ENCODE data around the gene DOK4.
A peak's percentile ranks its signal among the peaks of the same experiment; 100 is the strongest.

The DOK4 gene

GRCh38 chr16:57498031-57498430 is 11.7 kb upstream of the DOK4 start:
- Histone ChIP-seq H3K36me3 (ENCODE audit: control insufficient read depth, insufficient read depth, low read length) (no peaks in the 10 kb centered on the region), H3K4me1 (ENCODE audit: control insufficient read depth, insufficient read depth, low read length) (no peaks in the 10 kb centered on the region), H3K9ac (ENCODE audit: low read depth, low read length) (no peak overlapping the region), H3K4me3 (ENCODE audit: low read depth, low read length) (no peak overlapping the region), H3K27ac (ENCODE audit: low read depth, low read length) (no peak overlapping the region), H3K27me3 (ENCODE audit: control insufficient read depth, insufficient read depth, low read length) (no peaks in the 10 kb centered on the region), H3K9me3 (ENCODE audit: control insufficient read depth, insufficient read depth, low read length) (no peaks in the 10 kb centered on the region)

DNA sequence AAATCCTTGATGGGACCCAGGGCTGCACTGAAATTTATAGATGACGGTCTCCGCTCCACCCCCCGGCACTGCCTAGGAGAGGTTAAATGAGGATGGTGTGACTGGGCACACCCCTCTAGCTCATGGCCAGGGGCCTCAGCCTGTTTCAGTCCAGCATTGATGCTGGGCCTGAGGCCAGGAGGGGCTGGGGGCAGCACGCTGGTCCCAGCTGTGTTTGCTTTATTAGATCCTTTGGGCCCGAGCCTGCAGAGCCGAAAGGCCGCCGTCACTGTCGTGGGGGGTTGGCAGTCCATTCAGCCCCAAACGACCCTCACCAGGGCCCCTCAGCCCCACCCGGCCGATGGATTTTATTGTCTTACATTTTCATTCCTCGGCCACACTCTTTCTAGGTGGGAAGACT is 10.8 kb upstream of the DOK4 start:
- H3K36me3 ChIP-seq (ENCODE audit: control insufficient read depth, insufficient read depth, low read length), result no peaks in the 10 kb centered on the region
- no peaks in the 10 kb centered on the region for H3K27me3 ChIP-seq (ENCODE audit: control insufficient read depth, insufficient read depth, low read length)
- H3K9ac ChIP-seq (ENCODE audit: low read depth, low read length), result no peak overlapping the region
- H3K4me3 ChIP-seq (ENCODE audit: low read depth, low read length), result no peak overlapping the region
- H3K27ac ChIP-seq (ENCODE audit: low read depth, low read length), result no peak overlapping the region
- no peaks in the 10 kb centered on the region for H3K9me3 ChIP-seq (ENCODE audit: control insufficient read depth, insufficient read depth, low read length)
- H3K4me1 ChIP-seq (ENCODE audit: control insufficient read depth, insufficient read depth, low read length), result no peaks in the 10 kb centered on the region

- Histone ChIP-seq H3K27ac (ENCODE audit: low read depth, low read length) (no peak overlapping the region), H3K4me1 (ENCODE audit: control insufficient read depth, insufficient read depth, low read length) (no peaks in the 10 kb centered on the region), H3K27me3 (ENCODE audit: control insufficient read depth, insufficient read depth, low read length) (no peaks in the 10 kb centered on the region), H3K9ac (ENCODE audit: low read depth, low read length) (no peak overlapping the region), H3K36me3 (ENCODE audit: control insufficient read depth, insufficient read depth, low read length) (no peaks in the 10 kb centered on the region), H3K9me3 (ENCODE audit: control insufficient read depth, insufficient read depth, low read length) (no peaks in the 10 kb centered on the region), H3K4me3 (ENCODE audit: low read depth, low read length) (no peak overlapping the region)
These were observed 7.5 kb upstream of the DOK4 start for GRCh38 chr16:57493767-57494166.

- Histone ChIP-seq H3K27me3 (ENCODE audit: control insufficient read depth, insufficient read depth, low read length) (peaks cover 13% of the 10 kb centered on the region), H3K9ac (ENCODE audit: low read depth, low read length) (no peak overlapping the region), H3K9me3 (ENCODE audit: control insufficient read depth, insufficient read depth, low read length) (no peaks in the 10 kb centered on the region), H3K4me1 (ENCODE audit: control insufficient read depth, insufficient read depth, low read length) (0 out of 2 replicates have a peak, but pooled peaks cover 3% of the 10 kb centered on the region), H3K4me3 (ENCODE audit: low read depth, low read length) (no peak overlapping the region), H3K27ac (ENCODE audit: low read depth, low read length) (no peak overlapping the region), H3K36me3 (ENCODE audit: control insufficient read depth, insufficient read depth, low read length) (no peaks in the 10 kb centered on the region)
These were observed 2.9 kb upstream of the DOK4 start for GRCh38 chr16:57489229-57489628.

GRCh38 chr16:57486858-57487834 is 853 bp upstream of the DOK4 start:
- Histone ChIP-seq H3K27me3 (ENCODE audit: control insufficient read depth, insufficient read depth, low read length) (peaks cover 13% of the 10 kb centered on the region), H3K36me3 (ENCODE audit: control insufficient read depth, insufficient read depth, low read length) (no peaks in the 10 kb centered on the region), H3K9ac (ENCODE audit: low read depth, low read length) (no peak overlapping the region), H3K4me3 (ENCODE audit: low read depth, low read length) (peak overlapping the region; percentile 46; the same call in 1 of the 2 replicates), H3K27ac (ENCODE audit: low read depth, low read length) (no peak overlapping the region), H3K4me1 (ENCODE audit: control insufficient read depth, insufficient read depth, low read length) (0 out of 2 replicates have a peak, but pooled peaks cover 3% of the 10 kb centered on the region), H3K9me3 (ENCODE audit: control insufficient read depth, insufficient read depth, low read length) (no peaks in the 10 kb centered on the region)

- H3K4me3 ChIP-seq (ENCODE audit: low read depth, low read length), result peak overlapping the region; percentile 91
- no peaks in the 10 kb centered on the region for H3K36me3 ChIP-seq (ENCODE audit: control insufficient read depth, insufficient read depth, low read length)
- 0 out of 2 replicates have a peak, but pooled peaks cover 6% of the 10 kb centered on the region for H3K4me1 ChIP-seq (ENCODE audit: control insufficient read depth, insufficient read depth, low read length)
- H3K9ac ChIP-seq (ENCODE audit: low read depth, low read length), result no peak overlapping the region
- H3K9me3 ChIP-seq (ENCODE audit: control insufficient read depth, insufficient read depth, low read length), result no peaks in the 10 kb centered on the region
- no peak overlapping the region for H3K27ac ChIP-seq (ENCODE audit: low read depth, low read length)
- peaks cover 13% of the 10 kb centered on the region for H3K27me3 ChIP-seq (ENCODE audit: control insufficient read depth, insufficient read depth, low read length)
These were observed 990 bp downstream of the DOK4 start for GRCh38 chr16:57485091-57485915.

DNA sequence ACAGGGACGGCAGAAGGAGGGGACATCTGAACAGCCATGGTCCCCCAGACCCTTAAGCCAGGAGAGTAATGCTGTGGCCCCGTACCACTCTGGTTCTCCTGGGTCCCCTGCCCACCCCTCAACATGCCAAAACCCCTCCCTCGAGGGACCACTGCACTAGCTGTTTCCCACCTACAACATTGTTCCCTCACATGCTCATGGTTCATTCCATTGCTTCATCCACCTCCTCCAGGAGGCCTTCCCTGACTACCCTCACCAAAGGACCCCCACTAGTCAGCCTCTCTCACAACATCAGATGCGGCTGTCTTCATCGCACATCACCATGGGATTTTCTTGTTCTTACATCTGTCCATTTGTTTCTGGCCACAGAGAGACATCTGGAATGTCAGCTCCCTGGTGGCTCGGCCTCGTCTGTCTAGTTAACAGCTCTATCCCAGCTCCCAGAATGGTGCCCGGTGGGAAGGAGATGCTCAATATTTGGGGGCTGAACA is 1.7 kb downstream of the DOK4 start:
- Histone ChIP-seq H3K4me3 (ENCODE audit: low read depth, low read length) (no peak overlapping the region), H3K27ac (ENCODE audit: low read depth, low read length) (no peak overlapping the region), H3K4me1 (ENCODE audit: control insufficient read depth, insufficient read depth, low read length) (0 out of 2 replicates have a peak, but pooled peaks cover 8% of the 10 kb centered on the region), H3K36me3 (ENCODE audit: control insufficient read depth, insufficient read depth, low read length) (no peaks in the 10 kb centered on the region), H3K9ac (ENCODE audit: low read depth, low read length) (no peak overlapping the region), H3K27me3 (ENCODE audit: control insufficient read depth, insufficient read depth, low read length) (peaks cover 13% of the 10 kb centered on the region), H3K9me3 (ENCODE audit: control insufficient read depth, insufficient read depth, low read length) (no peaks in the 10 kb centered on the region)

DNA sequence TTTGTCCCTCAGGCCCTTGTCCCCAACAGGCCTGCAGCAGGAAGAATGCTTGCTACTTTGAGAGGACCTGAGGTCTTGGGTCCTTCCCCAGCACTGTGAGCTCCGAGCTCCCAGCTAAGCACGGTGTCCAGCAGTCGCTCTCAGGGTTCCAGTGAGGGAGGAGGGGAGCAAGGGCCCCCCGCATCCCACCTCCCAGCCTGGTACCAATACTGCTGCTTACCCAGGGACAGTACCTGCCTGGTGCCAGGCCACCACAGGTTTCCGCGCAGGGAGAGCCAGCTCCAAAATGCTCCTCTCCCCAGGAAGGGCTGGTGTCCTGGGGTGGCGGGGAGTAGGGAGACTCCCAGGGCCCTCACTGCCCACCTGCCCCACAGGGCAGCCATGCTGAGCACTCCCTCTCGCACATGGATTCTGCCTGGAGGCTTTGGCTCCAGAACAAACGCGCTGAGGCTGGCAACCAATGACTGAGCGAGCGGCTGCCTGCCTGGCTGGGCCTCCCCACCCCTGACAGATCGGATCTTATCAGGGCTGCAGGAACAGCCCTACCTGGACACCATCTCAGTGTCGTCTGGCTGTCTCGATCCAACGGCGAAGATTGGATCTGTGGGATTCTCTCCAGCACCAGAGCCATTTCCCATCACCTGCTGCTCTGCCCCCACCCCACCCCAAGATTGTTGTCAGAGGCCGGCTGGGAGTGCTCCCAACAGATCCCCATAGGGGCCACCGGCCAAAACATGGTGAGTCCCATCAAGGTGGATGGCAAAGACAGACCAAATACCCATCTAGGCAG is 2.4 kb downstream of the DOK4 start:
- Histone ChIP-seq H3K36me3 (ENCODE audit: control insufficient read depth, insufficient read depth, low read length) (no peaks in the 10 kb centered on the region), H3K9ac (ENCODE audit: low read depth, low read length) (no peak overlapping the region), H3K4me1 (ENCODE audit: control insufficient read depth, insufficient read depth, low read length) (peaks cover 11% of the 10 kb centered on the region; the same call in 1 of the 2 replicates), H3K4me3 (ENCODE audit: low read depth, low read length) (no peak overlapping the region), H3K27ac (ENCODE audit: low read depth, low read length) (no peak overlapping the region), H3K27me3 (ENCODE audit: control insufficient read depth, insufficient read depth, low read length) (peaks cover 17% of the 10 kb centered on the region), H3K9me3 (ENCODE audit: control insufficient read depth, insufficient read depth, low read length) (no peaks in the 10 kb centered on the region)

DNA sequence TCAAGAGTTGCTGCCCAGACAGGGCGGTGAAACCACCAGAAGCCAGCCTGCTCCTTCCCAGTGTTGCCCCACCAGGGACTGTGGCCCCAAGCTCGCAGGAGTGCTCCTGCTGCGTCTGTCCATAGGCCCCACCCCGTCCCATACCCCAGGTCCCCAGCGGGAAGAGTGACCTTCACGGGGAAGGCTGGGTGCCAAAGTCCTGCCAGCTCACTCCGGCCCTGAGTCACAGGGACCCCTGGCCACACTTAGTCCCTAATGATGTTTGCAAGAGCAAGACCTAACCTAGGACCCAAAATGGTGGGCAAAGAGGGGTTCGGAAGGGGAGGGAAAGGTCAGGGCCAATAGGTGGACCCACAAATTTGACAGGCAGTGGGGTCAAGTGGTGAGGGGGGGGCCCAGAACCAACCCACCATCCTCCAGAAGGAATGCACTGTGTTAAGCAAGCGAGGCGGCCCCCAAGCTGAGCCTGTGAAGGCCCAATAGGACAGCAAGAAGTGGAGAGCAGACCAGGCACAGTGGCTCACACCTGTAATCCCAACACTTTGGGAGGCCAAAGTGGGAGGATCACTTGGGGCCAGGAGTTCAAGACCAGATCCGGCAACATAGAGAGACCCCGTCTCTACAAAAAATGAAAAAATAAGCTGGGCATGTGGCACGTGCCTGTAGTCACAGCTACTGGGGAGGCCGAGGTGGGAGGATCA is 3.3 kb downstream of the DOK4 start:
- Histone ChIP-seq H3K36me3 (ENCODE audit: control insufficient read depth, insufficient read depth, low read length) (no peaks in the 10 kb centered on the region), H3K4me1 (ENCODE audit: control insufficient read depth, insufficient read depth, low read length) (peaks cover 12% of the 10 kb centered on the region; the same call in 1 of the 2 replicates), H3K9me3 (ENCODE audit: control insufficient read depth, insufficient read depth, low read length) (no peaks in the 10 kb centered on the region), H3K9ac (ENCODE audit: low read depth, low read length) (no peak overlapping the region), H3K4me3 (ENCODE audit: low read depth, low read length) (no peak overlapping the region), H3K27ac (ENCODE audit: low read depth, low read length) (no peak overlapping the region), H3K27me3 (ENCODE audit: control insufficient read depth, insufficient read depth, low read length) (peaks cover 23% of the 10 kb centered on the region)

GRCh38 chr16:57481421-57481820 is 4.9 kb downstream of the DOK4 start:
- no peak overlapping the region for H3K27ac ChIP-seq (ENCODE audit: low read depth, low read length)
- H3K27me3 ChIP-seq (ENCODE audit: control insufficient read depth, insufficient read depth, low read length), result peaks cover 23% of the 10 kb centered on the region
- no peak overlapping the region for H3K4me3 ChIP-seq (ENCODE audit: low read depth, low read length)
- H3K4me1 ChIP-seq (ENCODE audit: control insufficient read depth, insufficient read depth, low read length), result peaks cover 14% of the 10 kb centered on the region; the same call in 1 of the 2 replicates
- H3K9me3 ChIP-seq (ENCODE audit: control insufficient read depth, insufficient read depth, low read length), result no peaks in the 10 kb centered on the region
- H3K36me3 ChIP-seq (ENCODE audit: control insufficient read depth, insufficient read depth, low read length), result no peaks in the 10 kb centered on the region
- H3K9ac ChIP-seq (ENCODE audit: low read depth, low read length), result no peak overlapping the region
